ENCODE measurements around the gene HSPA1L. TPM values are rescaled to one million over a fixed set of nuclear protein-coding genes. Genes with fewer than 3 reads are reported as not detected.

HSPA1L gene
- total and polyA plus RNA-seq, 10 of the 15 experiments (the other 5 are each of a cell fraction or from before 2014, with no cell fraction given) = 0.69 to 2.5 (median 1.5) TPM

GRCh38 chr6:31847276-31847978, 32.3 kb upstream of the HSPA1L start:
- no peaks in the 10 kb centered on the region for H3K4me1 ChIP-seq (ENCODE audit: control insufficient read depth, insufficient read depth, low read length)
- H3K79me2 ChIP-seq (ENCODE audit: control insufficient read depth, insufficient read depth, low read length) = no peaks in the 10 kb centered on the region
- H3K9me3 ChIP-seq (replicated peaks; ENCODE audit: control insufficient read depth, insufficient read depth, low read length) = no peaks in the 10 kb centered on the region
- WGBS (ENCODE audit: insufficient coverage, insufficient replicate concordance, low lambda C conversion rate, missing lambda C conversion rate) = 75% methylated on average over 2 of the region's 2 CpGs
- RAD21 ChIA-PET (ENCODE audit: unreplicated experiment) = no interaction called here
- TF ChIP-seq MLLT1 (IDR thresholded peaks at IDR 0.05) = no peak
- TF ChIP-seq STAT1 (conservative IDR thresholded peaks at IDR 0.05) = no peak
- TF ChIP-seq RAD21 (IDR thresholded peaks at IDR 0.05; ENCODE audit: insufficient read depth, low read depth, low read length) = no peak
- no peak for TF ChIP-seq PAX5 (IDR thresholded peaks at IDR 0.05; ENCODE audit: borderline replicate concordance, low read depth, low read length)
- TF ChIP-seq LARP7 (IDR thresholded peaks at IDR 0.05) = no peak
- TF ChIP-seq ZBTB40 (IDR thresholded peaks at IDR 0.05; ENCODE audit: borderline replicate concordance) = no peak
- TF ChIP-seq NKRF (conservative IDR thresholded peaks at IDR 0.05) = no peak
- TF ChIP-seq ZNF687 (IDR thresholded peaks at IDR 0.05) = no peak
- H3K36me3 ChIP-seq (ENCODE audit: control insufficient read depth in 2 of 2, insufficient read depth in 2 of 2, low read length in 1 of 2) = no peaks in the 10 kb centered on the region
- no peaks in the 10 kb centered on the region for H3K27me3 ChIP-seq (replicated peaks in 1 of 2; ENCODE audit: control insufficient read depth in 2 of 2, insufficient read depth in 2 of 2, low read length in 1 of 2)
- no peak overlapping the region for H3K27ac ChIP-seq (ENCODE audit: control insufficient read depth, insufficient read depth)
- no peak overlapping the region for H3K4me3 ChIP-seq
- DNase-seq (ENCODE audit: low read depth, low spot score) = no peak
- POLR2A ChIA-PET = interaction anchor here (1.0 kb wide), 1 partner anchor 109 kb away, joined by 3 read pairs; no protein-coding TSS in a partner anchor
- in situ Hi-C loops (cut with MboI) = no loop called here
- ATAC-seq = no peak
- SMC1A ChIA-PET (ENCODE audit: uncharacterized antibody, unreplicated experiment) = interaction anchor here (0.6 kb wide), 1 partner anchor 194 kb away, joined by 3 read pairs; no protein-coding TSS in a partner anchor
- H4K20me1 ChIP-seq (ENCODE audit: control insufficient read depth, insufficient read depth) = no peaks in the 10 kb centered on the region
- CTCF ChIA-PET = interaction anchor here (1.4 kb wide), 1 partner anchor 43 kb away, joined by 6 read pairs; no protein-coding TSS in a partner anchor
- FAIRE-seq = no peak
- no peak overlapping the region for H3K4me2 ChIP-seq (ENCODE audit: control insufficient read depth, insufficient read depth)
- H3K9ac ChIP-seq (ENCODE audit: control insufficient read depth, insufficient read depth, low read length) = no peak overlapping the region
- no peak overlapping the region for H2AFZ ChIP-seq (ENCODE audit: control insufficient read depth, low read depth, low read length)
- intact Hi-C loops (cut with micrococcal nuclease; ENCODE audit: unreplicated experiment) = no loop called here
- BruUV-seq (replicated peaks) = no TSS peak

Measured in GM12878 (cell line).